NCI-H510A (cell line): ENCODE data around the gene CD96.
A peak's percentile ranks its signal among the peaks of the same experiment; 100 is the strongest.
"Not testable (repeated sequence)": the region's sequence is repeated elsewhere in the genome, so short reads cannot be mapped to it uniquely, and the experiment has no call there.

ENCODE experiments used
- DNase-seq: peaks from one replicate; lab custom pipeline; 2025; lab: John Stamatoyannopoulos, UW

CD96 gene

DNA sequence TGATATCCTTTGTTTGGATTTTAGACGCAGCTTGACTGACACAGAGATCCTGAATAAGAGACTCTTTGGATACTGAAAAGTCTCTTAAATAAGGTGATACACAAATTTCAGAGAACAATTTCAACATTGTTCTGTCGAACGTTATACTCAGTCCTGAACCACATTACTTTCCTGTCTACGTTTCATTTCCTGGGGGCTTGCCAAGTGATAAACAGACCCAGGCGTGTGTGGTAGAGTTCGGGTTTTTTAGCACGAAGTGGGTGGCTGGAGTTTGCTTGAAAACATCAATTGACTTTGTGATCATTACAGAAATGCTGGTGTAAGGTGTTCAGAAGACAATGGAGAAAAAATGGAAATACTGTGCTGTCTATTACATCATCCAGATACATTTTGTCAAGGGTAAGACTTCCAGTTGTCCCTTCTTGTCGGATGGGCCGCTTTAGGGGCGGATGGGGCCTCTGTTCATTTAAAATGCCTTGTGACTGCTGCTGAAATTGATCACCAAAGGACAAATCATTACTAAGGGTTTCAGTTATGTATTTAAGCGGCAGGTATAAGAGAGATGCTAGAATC lies at the start of gene CD96:
Gene CD96 (plus strand): TSS at position 287 of the 573 bp plus-strand sequence. CDS start 52 bp downstream, at position 339.
- no peak for DNase-seq

- DNase-seq: no peak
These were observed 48.7 kb upstream of the CD96 start for GRCh38 chr3:111493276-111493675.

DNA sequence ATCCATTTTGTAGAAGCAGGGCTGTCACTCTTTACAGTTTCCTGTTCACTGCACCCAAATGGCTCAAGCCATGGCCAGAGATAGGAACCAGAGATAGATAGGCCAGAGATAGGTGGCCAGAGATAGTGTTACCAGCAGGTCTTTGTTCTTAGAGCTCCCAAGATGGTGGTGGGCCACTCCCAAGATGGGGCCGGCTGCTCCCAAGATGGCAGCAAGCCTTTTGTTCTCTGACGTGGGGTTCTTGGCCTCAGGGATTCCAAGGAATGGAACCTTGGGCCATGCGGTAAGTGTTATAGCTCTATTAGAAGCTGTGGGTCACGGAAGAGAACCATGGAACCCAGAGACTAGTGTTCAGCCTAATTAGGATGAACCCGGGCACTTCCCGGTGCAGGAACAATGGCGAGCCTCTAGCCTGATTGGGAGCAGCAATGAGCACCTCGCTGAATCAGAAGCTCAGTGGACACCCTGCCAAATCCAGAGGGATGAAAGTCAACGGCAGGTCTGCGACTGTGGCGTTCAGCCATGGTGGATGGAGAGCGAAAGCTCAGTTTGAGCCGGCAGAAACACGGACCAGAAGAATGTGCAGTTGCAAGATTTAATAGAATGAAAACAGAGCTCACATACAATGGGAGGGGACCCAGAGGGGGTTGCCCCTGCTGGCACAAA lies 45.0 kb upstream of the CD96 start:
- no peak for DNase-seq

DNA sequence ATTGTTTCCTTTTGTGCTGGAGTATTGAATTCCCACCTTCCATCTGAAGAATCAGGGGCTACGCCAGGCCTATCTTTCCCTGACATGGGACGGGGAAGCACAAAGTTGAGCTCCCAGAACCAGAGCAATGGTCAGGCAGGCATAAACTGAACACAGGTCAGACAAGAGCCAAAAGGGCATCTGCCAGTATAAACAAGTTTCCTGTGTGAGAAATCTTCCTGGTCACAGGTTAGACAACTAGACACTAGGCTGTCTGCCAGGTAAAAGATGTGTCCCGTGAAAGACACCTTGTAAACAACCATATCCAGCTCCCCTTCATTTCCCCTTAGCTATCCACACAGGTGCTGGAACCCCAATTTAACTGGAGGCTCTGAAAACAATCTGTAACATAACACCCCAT lies 44.0 kb upstream of the CD96 start:
- no peak for DNase-seq

- no peak for DNase-seq
These were observed 35.6 kb upstream of the CD96 start for GRCh38 chr3:111506435-111506834.

GRCh38 chr3:111509308-111509707 lies 32.7 kb upstream of the CD96 start:
- DNase-seq: peak; percentile 37

DNA sequence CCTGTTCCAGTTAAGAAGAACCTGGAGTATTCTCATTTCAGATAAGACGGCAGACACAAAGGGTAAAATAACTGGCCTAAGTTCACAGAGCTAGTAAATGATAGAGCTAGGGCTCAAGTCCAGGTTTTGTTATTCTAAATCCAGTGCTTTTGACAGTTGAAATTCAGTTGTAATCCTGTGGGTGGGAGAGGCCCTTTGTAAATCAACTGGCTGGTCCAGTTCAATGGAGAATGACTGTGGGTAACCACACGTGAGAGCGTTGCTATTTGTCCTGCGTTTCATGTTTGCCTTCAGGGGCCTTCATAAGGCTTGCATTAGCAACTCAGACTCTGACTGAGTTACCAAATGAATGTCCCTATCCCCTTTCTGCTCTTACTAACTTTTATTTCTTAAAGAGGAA lies 24.2 kb upstream of the CD96 start:
- DNase-seq: no peak

DNA sequence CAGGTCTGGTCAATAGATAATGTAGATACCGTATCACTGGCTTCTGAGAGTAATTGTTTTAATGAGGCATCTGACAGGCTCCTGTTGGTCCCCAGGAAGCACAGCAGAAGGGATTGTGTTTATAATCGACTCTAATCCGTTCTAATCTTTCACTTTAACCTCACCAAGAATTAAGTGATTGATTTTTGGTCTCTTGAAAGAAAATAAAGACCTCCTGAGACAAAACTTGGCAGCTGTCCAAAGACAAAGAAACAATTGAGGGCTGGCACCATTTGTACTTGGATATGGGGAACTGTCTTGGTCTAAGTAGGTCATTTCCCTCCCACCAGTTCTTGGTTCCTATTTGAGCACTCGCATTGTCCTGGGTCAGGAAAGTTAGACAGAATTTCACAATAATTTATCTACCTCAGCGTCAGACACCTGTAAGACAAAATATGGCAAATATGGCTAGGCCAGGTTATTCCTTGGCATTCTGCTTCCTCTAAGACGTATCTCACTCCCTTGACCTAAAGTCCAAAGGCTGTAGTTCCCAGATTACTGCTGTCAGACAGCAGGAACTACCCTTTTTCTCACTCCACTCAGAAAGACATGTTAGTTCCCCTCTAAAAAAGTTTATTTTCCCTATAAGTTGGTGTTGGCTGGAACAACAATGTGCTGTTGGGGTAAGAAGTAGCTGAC lies 22.7 kb upstream of the CD96 start:
- no peak for DNase-seq

DNA sequence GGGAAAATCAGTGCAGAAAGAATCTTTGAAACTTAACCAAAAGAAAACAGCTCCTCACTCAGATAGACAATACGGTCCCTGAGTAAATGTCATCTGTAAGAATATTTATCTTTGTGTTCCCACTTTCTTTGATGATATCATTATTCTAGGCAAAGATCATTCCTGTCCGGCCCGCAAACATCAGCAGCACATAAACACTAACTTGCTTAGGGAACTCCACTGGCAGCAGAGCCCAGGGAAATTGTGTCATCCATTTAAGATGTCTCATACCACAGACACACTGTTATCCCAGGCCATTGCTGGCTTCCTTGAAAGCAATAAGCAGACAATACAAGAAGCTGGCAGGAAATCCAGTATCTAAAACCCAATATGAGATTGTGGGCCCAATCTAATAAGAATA lies 20.1 kb upstream of the CD96 start:
- no peak for DNase-seq

DNA sequence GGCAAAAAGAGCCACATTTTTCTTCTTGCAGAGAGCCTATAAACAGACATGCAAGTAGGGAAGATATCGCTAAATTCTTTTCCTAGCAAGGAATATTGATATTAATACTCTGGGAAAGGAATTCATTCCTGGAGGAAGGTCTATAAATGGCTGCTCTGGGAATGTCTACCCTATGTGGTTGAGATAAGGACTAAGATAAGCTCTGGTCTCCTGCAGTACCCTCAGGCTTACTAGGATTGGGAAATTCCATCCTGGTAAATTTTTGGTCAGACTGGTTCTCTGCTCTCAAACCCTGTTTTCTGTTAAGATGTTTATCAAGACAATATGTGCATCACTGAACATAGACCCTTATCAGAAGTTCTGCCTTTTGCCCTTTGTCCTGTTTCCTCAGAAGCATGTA lies 17.5 kb upstream of the CD96 start:
- DNase-seq: not testable (repeated sequence)

GRCh38 chr3:111531446-111531845 lies 10.6 kb upstream of the CD96 start:
- DNase-seq: no peak

GRCh38 chr3:111534701-111535100 lies 7.3 kb upstream of the CD96 start:
- no peak for DNase-seq

DNA sequence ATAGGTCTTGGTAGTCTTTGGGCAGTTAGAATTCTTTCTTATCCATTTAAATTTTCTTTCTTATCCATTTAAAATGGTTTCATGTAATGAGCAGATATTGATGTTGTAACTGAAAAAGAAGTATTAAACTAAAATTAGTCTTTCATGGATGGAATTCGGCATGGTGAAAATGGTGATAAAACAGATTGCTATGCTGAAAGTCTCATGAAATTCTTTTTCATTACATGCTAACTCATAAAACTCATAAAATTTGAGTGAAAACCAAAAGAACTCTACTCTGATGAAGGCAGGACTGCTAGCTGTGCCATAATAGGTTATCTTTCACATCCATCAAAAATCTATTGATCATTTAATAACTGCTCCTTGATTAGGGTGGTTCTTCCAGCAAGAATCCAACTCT lies 3.9 kb upstream of the CD96 start:
- DNase-seq: no peak

DNA sequence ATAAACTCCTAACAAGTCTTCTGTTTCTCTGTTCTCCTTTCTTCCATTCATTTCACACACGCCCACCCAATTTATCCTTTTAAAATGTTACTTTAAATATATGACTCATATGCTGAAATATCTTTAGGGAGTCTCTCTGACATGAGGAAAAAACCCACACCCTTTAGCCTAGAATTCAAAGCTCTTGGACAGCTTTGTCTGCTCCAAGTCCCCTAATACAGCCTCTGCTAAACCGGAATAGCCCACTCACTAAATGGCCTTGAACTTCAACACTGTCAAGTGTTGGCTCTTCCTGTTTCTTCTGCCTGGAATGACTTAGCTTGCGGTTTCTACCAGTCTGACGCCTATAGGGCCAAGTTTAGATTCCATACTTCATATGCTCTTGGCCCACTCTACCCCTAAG lies 3.3 kb upstream of the CD96 start:
- no peak for DNase-seq

GRCh38 chr3:111539351-111540331 lies 2.4 kb upstream of the CD96 start:
- DNase-seq: no peak

DNA sequence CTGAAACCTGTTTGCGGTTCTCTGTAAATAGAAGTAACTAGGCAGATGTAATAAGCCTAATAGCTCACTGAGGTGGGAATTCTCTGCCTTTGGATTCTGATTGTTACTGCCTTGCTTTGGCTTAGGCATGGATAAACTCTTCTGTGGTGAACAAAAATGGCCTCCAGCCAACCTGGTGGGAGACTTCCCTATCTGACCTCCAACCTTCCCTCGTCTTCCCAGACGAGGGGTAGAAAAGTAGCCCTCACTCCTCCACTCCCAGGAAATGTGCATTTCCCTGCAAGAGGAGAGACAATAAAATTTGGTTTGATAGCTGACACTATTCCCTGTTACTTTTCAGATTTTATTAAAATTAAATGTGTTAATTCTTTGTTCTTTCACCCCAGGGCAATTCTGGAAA lies 606 bp upstream of the CD96 start:
- no peak for DNase-seq

DNA sequence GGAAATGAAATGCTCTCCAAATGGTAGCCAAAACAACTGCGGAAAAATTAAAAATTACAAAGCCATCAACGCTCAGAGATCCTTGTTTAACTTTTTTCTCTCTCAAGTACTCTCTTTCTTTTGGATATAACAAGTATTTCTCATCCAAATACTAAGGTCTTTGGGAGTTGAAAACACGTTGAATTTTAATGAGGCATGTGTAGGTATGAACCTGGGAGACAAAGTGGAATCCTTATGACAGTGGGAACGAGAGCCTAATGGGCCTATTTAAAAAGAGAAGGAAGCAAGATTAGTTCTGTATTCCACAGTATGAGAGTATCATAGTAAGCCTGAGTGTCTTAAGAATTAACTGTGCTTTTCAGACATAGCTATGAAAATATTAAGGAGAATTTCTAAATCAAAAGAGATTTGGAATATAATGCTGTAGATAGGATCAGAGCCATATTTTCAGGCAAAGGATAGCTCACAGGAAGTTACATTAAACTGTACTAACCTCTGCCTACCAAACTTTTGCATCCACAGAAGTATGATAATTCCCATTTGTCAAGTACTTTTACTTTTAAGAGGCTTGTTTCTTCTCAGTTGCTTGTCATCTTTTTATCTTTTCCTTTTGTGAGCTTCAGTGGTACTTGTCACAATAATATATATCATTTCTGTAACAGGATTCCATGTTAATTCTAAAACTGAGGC lies 759 bp downstream of the CD96 start:
- DNase-seq: no peak

- no peak for DNase-seq
These were observed 3.4 kb downstream of the CD96 start for GRCh38 chr3:111545349-111545748.

GRCh38 chr3:111547631-111548030 lies 5.6 kb downstream of the CD96 start:
- no peak for DNase-seq

DNA sequence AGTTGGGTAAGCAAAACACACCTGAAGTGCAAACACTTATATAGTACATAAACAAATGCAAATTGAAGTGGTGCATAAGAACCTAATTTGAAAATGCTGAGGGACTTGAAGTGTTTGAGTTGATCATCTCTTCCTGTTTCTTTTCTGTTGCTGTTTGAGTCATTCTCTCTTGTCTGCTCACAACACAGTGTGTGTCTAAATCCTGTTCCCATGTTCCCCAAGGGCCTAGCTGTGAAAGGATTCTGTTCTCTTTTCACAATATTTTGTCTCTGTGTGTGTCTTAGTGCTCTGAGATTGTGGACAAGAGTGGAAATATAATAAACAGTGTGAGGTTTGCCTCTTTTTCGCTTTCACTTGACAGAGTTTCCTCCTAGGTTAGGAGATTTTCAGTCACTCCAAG lies 6.1 kb downstream of the CD96 start:
- no peak for DNase-seq

DNA sequence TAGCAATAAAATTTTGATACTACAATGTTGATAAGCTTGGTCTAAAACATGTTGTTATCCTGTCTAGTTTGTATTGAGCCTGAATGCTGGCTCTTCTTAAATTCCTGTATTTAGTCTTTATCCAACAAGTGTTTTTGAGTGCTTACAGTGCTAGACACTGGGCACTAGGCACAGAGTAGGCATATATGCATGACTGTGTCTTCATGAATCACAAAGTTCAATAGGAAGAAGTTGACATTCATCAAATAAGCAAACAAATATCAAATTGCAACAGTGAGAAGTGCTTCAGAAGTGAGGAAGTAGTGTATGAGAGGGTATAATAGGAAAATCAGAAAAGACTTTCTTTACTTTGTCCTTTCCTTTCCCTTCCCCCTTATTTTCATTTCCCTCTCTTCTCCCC lies 6.8 kb downstream of the CD96 start:
- peak; percentile 9 for DNase-seq

GRCh38 chr3:111561902-111562301 lies 19.9 kb downstream of the CD96 start:
- not testable (repeated sequence) for DNase-seq
